Measurements from ENCODE around the gene PCDHGB7.

GRCh38 chr5:141388661-141389060 is 28.8 kb upstream of the PCDHGB7 start:
- TF ChIP-seq CTCF (IDR thresholded peaks at IDR 0.05) (no peak), EZH2 (IDR thresholded peaks at IDR 0.05; ENCODE audit: borderline replicate concordance, insufficient read depth, low read depth, low read length, poor library complexity, severe bottlenecking) (no peak)

Data from B cell (primary cell).